HT-29 (cell line): ENCODE measurements around the gene LRRC3B. TPM values are rescaled to one million over a fixed set of nuclear protein-coding genes. Genes with fewer than 3 reads are reported as not detected.

Source experiments
- DNase-seq: peaks from one replicate; pipeline ENCODE4 v3.0.0-alpha.2; 2015; ENCODE audit warnings: low spot score
- total RNA-seq: library from RNA; depleted of rRNA; stranded (reverse); fragments of >200 nt; shearing (Covaris generic); gene quantifications from 2 replicates; pipeline ENCODE4 v1.2.3, GENCODE V29; 2014

The LRRC3B gene
- total RNA-seq, 1 experiment from 2014 or later, result not detected

DNA sequence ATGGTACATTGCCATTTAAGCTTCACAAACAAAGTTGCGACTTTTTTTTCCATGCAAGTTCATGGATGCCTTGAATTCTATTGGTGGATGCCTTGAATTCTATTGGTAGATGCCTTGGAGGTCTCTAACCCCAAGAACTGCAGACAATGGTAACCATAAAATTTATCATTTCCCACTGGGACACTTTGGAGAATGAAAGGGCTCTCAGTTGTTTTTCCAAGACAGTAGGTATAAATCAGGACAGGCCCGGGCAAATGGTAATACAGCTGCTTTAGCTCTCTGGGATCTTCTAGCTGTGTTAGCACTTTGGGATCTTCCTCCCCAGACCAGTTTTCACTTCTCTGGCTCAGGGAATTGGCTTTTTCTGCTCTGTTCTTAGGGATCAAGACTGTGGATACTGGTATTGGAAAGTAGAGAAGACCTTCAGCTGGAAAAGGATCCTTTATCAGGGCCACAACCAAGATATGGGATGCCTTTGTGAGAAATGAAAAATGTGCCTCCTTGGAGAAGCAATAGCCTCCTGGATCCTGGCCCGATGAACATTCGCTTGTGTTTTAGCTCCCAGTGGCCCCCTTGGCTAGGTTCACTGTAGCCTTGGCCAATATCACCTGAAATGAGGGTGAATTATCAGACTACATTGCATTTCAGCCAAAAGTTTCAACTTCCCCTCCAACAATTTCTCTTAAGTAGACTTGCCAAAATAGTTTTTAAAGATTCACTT is 8.3 kb downstream of the LRRC3B start:
- DNase-seq, result no peak

DNA sequence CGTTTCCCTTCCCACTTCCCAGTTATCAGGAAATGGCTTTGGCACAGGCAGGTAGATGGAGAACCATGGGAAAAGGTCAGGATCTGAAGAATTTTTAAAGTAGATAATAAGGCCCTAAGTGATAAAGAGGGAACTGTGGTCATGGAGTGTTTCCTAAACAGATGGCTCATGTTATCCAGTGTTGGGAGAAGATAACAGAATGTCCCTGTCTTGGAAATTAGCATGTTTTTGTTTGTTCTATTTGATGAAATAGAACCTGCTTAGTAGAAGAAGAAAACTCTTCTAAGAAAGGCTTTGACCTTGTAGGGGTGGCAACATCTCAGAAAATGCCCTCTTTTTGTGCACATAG is 8.8 kb downstream of the LRRC3B start:
- no peak for DNase-seq

DNA sequence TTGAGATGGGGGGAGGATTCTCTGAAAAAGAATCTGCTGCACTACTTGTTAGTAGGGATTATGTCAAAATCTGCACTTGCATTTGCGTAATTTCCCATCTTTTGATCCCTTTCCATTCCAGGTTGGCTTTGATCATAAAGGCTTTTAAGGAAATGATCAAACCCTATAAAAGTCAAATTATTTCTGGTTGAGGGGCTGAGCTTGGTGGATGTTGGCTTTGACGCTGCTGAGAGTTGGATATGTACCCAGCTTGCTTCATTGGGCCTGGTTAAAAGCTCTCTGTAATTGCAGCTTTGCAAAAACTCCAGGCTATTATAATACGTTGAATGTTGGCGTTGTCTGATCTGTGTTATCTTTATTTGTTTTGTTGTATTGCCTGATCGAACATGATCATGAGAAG is 12.0 kb downstream of the LRRC3B start:
- no peak for DNase-seq

DNA sequence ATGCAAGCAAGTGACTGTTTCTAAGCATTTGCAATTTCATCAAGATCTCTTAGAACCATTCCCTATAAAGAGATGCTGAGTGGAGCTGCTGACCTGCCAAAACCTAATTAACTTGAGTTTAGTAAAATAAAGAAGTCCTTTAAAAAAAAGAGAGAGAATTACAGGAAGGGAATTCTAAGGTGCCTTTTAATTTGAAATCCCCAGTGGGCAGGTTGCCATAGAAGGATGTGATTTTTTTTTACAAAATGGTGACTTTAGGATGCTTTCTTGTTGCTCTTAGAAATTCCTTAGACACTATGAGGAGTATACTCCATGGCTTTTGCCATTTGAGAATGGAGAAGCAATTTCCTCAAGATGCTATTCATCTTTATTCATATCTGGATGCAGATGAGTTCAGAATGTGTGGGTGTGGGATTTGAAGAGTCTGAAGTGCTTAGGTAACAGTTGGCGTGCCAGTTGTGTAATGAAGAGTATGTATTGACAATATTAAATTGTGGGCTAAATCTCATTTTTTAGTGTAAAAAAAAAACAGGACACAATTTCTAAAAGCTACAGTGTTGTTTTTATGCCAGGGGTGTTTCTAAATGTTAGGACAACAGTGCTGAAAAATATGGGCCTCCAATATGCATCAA is 13.6 kb downstream of the LRRC3B start:
- DNase-seq, result no peak

DNA sequence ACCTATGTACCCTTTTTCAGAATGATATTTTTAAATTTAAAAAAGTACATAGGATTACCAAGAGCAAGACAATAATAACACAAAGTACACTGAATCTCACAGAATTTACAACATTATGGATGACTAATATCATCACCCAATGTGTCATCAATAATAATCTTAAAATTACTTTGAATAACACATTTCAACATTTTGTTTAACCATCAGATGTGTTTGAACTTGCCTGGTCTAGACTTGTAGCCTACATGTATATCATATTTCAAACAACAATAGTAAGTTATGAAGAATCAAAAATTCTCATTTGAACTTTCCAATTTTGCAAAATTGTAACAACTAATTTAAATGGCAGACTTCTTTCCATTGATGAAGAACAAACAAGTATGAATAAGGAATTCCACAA is 15.1 kb downstream of the LRRC3B start:
- DNase-seq, result no peak

DNA sequence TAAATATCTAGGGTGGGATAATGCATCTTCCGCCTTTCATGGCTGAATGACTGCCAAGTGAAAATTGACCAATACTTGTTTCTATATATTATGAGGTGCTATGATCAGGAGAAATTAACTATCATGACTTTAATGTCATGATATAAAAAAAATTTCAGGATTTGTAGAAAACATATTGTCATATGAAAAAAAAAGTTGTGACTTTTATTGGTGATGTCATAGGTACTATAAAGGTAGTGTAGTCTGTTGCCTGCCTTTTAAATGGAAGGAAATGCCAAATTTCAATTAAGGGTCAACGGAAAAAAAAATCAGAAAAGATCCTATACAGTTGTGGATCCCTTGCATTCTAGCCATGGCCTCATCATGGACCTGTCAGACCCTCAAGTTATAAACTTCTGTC is 15.5 kb downstream of the LRRC3B start:
- DNase-seq, result no peak

DNA sequence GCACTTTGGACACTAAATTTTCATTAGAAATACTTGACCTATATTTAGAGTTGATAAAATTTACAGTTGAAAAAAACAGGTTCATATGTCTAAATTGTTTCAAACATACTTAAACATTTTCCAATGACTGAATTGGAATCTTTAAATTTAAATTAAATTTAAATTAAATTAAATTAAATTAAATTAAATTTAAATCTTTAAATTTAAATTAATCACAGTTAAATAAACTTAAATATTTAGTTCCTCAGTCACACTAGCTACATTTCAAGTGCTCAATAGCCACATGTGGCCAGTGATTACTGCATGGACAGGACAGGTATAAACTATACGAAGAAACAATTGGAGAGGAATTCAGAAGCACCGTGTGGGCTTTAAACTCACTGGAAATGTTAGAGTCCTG is 16.8 kb downstream of the LRRC3B start:
- DNase-seq, result no peak

DNA sequence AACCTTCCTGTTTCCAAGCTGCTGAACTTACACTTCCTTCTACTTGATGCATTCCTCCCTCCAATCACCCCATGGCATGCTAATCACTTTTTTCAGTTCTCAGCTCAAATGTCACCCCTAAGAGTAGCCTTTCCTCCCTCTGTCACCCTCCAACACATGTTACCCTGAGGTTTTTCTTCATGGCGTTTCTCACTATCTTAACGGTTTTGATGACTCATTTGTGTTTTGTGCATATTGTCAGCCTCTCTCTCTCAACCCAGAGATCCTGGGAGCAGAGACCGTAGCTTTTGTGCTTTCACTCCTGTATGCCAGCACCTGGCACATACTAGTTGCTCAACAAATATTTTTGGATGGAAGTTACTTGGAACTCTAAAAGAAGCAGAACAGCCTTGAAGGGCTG is 24.5 kb downstream of the LRRC3B start:
- no peak for DNase-seq

DNA sequence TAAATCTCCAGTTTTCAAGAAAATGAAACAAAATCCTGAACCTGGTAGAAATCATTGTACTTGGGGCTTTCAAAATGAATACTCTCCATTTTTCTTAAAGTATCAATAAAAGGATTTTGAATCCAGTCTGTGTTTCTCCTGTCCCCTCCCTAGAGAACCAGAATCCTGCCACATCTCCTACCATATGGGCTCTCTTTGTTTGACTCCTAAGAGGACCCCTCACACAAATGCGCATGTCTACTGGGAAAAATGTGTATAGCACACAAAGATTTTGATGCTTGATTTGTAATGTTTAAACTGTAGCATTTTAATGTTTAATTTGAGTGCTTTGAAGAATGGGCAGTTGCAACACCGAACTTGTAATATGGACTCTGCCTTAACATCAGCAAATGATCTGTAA is 25.9 kb downstream of the LRRC3B start:
- no peak for DNase-seq

DNA sequence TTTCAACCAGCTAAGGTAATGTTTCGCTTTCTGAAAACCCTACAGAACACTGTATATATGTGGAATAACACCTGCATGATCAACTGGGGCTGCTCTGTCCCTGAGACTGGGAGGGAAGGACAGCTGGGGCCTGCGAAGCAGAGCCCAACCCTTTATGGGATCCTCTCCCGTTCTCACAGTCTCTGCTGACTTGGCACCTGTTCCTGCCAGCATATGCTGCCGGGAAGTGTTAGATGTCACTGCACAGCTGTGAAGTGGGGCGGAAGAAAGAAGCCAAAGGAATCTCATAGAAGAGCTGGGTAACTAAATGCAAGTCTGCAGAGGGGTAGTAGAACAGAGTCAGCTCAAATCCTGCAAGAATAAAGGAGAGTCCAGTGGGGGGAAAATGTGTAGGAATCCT is 29.6 kb downstream of the LRRC3B start:
- DNase-seq, result no peak

DNA sequence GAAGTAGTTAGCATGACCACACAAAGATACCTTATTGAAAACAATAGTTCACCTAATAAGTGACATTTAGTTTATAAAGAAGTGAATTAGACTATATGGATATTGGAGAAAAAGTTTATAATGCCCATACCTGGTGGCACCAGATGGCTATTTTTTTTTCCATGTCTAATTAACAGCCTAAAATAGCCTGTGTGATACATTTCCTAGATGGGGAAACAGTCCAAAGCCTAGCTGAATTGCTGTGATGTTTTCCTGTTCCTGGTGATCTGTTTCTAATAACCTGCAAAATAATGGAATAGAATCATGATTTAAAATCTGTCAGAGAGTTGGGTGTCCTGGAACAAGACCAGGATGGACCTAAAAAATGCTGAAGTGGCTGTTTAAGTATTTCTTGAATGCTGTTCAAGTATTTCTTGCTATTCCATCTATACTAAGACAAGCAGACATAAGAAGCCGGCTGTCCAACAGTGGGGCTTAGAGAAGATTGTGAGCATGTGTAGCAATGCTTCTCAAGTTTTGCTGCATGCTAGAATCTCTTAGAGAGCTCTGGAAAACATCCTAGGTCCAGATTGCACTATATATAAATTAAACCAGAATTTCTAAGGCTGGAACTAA is 31.3 kb downstream of the LRRC3B start:
- DNase-seq, result no peak

DNA sequence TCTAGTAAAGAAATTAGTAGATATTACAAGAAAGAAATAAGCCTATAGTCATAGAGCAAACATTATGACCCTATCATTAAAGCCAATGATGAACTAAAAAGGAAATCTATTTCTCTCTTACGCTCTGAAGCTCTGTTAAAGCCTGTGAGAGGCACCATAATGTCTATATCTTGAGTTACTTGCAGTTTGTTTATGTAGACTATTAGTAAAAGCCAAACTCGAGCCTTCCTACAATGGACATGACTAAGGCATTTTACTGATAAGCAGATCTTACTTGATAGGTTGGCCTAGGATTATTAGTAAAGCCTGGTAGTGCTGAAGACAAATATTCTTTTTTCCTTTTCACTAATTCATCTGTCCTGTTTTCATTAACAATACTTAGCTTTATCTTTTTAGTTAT is 32.7 kb downstream of the LRRC3B start:
- no peak for DNase-seq

DNA sequence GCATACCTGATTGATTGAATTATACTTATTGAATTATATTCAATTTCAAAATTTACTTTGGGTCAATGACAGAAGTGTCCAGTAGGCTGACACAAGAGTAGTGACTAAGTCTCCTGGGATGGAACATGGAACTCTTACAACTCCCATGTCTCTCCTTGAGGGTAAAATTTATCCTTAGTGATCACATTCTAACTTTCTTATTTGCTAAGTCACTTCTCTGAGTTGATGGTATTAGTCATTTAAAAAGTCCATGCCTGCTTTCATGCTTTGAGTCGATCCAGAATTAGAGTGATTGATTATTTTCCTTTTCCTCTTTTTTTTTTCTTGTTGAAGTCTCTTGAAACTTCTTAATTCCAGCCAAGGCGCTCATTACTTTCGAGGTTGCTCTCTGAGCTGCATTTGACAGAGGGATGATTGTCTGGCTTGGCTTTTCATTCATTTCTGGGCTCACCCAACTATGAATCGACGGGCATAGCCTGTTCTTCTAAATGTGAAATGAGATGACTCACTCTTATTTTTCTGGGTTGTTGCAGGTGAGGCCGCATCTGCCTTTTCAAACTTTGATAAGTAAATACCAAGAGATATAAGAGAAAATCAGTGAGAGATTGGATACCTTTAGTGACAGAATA is 34.9 kb downstream of the LRRC3B start:
- no peak for DNase-seq

DNA sequence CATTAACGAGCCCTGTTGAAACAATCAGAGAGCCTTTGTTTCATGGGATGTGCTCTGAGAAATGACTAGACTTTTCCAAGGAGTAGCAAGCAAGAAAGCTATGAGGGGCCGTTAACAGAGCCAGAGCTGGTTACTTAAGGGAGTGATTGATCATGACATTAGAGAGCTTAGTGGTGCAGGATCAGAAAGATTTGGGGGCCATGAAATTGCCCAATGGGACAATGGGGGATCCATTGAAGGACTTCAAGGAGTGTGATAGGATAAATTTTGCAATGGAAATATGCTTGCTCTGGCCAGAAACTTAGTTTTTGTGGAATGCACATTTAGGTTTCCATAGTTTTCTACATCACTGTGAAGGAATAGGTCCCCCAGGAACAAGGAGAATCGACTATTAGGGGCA is 45.6 kb downstream of the LRRC3B start:
- DNase-seq, result no peak

DNA sequence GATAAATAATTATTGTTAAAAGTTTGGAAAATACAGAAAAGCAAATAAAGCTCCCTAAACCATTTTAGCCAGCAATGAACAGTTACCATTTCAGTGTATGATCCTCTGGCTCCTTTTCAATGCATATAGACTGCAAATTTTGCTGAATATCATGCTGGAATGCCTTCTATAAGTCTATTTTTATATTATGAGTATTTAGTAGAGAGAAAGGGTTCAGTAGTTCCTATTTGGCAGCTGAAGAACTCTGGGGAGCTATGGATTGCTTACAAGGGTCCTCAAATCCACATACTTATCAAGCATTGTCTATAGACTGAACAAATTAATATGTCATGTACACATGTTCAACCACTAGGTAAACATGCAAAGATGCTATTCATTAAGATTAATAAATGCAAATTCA is 46.1 kb downstream of the LRRC3B start:
- no peak for DNase-seq

DNA sequence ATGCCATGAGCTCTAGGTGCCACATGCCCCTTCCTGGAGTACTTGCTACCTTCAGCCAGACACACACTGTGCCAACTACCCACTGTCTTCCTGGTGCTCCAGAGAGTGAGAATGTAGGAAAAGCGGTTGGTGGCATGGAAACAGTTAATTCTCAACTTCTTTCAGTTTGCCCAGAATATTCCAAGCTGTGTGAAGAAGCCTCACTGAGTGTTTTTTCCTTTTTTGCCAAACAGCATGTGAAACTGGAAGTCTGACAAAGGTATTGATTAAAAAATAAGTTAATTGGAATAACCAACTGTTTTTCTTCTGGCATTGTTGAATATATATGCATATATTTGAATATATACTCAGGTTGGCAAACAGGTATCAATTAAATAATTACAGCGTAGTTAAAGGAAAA is 52.8 kb downstream of the LRRC3B start:
- no peak for DNase-seq

DNA sequence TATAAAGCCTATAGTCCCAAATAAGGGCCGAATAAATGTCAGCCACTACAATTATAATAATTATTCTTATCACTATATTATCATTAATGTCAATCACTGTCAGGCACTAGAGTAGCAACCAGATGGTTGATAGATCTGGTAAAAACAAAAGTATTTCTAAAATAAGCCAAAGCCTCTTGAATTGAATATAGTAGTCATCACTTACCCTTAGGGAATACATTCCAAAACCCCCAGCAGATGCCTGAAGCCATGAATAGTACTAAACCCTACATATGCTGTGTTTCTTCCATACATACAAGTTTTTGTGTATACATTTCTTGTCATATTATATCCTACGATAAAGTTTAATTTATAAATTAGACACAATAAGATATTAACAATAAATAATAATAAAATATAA is 59.1 kb downstream of the LRRC3B start:
- DNase-seq, result no peak

DNA sequence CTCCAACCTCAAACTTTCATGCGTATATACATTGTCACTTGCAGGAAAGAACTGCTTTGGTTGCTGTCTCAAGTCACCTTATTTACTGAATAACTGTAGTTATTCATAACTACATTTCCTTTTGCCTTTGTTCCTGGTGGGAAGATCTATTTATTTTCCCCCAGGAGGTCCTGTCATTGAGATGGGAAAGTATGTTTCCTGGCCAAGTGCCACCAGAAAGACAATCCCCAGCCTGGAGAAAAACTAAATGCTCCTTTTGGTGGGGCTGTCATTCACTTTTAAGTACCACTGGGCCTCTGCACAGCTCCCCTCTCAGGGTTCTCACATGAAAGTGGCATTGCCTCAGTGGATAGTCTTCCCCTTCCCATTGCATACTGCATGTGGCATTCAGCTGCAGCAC is 59.8 kb downstream of the LRRC3B start:
- DNase-seq, result no peak

DNA sequence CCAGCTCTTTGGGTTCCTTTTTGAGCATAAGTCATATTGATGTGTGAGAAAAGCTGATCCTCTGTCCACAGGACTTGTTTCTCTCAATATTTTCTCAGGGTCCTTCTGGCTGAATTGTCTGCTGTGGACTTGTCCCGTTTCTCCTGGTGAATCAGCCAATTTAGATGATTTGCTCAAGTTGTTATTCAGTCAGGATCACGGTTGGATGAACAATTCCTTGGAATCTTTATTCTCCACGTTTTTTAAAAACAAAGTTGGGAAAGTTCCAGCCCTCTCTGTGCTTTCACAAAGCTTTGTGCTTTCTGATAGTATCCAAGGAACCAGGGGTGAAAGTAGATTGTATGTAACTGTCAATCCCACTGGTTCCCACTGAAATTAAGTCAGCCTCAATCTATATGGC is 61.3 kb downstream of the LRRC3B start:
- DNase-seq, result no peak

DNA sequence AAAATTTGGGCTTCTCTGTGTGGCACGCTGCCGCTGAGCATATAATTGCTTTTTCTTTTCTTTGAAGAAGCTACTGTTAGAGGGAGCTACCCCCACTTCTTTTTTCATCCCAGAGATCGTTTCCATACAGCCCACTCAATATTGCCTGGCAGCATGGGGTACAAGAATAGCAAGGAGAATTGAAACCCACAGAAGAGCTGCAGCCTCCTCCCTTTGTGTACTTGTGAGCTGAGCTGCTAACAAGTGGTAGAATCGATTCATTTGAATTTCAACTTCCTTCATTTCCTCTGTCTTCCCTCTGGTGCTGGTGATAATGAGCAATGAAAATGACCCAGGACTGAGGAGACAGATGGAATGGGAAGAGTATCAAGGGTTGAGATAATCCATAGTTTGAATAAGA is 64.9 kb downstream of the LRRC3B start:
- DNase-seq, result no peak

DNA sequence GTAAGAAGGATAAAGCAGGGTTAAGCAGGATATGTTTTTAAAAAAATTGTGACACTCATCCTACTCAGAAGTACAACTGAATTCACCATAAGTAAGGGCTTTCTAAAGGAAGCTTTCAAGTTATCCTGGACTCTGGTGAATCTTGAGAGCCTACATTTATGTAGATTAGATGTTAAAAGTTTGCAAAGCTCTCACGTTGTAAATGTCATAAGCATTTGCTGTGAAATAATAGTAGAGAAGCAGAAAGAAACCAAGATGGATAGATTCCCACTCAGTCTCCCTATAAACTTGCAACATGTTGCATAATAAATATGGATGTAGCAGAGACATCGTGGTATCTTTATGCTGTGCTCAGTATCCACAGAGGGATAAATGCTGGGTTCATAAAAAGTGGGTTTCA is 77.0 kb downstream of the LRRC3B start:
- no peak for DNase-seq

DNA sequence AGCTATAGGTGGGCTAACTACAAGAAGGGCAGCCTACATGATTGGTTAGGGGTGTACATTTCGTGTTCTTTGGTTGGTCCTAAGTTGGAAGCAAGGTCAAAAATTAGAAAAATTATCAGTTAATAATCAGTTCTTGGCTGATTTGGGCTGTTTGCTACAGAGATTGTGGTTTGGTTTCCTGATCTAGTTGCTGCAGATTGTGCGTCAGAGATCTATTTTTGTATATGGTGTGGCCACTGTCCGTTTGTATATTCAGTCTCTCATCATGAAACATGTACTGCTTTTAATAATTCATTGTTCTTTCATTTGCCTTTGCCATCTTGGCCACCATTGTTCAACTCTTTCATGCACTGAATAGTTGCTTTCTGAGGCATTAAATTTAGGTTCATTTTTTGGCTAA is 80.9 kb downstream of the LRRC3B start:
- DNase-seq, result no peak

DNA sequence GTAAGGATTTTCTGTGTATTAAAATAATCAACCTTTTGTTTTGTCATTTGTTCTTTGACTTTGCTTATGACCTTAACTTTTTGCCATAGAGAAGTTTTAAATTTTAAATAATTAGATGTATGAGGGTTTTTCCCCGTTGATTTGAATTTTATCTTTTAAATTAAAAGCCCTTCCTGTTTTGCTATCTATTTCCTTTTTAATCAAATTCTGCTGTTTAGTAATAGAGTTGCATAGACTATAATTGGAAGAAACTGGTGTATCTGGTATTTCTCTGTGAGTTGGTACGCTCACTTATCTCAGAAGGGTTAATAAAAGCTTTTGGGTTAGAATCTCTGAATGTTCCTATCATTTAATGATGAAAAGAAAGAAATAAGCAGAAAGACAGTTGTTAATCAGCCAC is 82.2 kb downstream of the LRRC3B start:
- DNase-seq, result no peak
